GM19372 (cell line): Measurements from ENCODE around the gene SHD.
"Not testable (repeated sequence)": the region's sequence is repeated elsewhere in the genome, so short reads cannot be mapped to it uniquely, and the experiment has no call there.

Source experiments
- ATAC-seq: cut with Tn5 transposase; IDR thresholded peaks from one replicate; pipeline ENCODE4 v1.9.1; 2021; ENCODE audit warnings: mild to moderate bottlenecking, low read depth, moderate library complexity; ENCODE audit not compliant: unreplicated experiment

The SHD gene

GRCh38 chr19:4278419-4279266 lies at the start of gene SHD:
TSS of gene SHD (plus strand) at chr19:4279266. CDS start at chr19:4280064, 798 bp downstream.
- ATAC-seq, result no peak

- not testable (repeated sequence) for ATAC-seq
Observed at GRCh38 chr19:4230237-4230636, 48.8 kb upstream of the SHD start.

- not testable (repeated sequence) for ATAC-seq
Observed at GRCh38 chr19:4231521-4231920, 47.5 kb upstream of the SHD start.

GRCh38 chr19:4232139-4232538 lies 46.9 kb upstream of the SHD start:
- not testable (repeated sequence) for ATAC-seq

GRCh38 chr19:4232614-4233281 lies 46.3 kb upstream of the SHD start:
- ATAC-seq, result no peak

- no peak for ATAC-seq
Observed at GRCh38 chr19:4233282-4233853, 45.7 kb upstream of the SHD start.

- ATAC-seq, result no peak
Observed at GRCh38 chr19:4234142-4234861, 44.8 kb upstream of the SHD start.

GRCh38 chr19:4234862-4235201 lies 44.2 kb upstream of the SHD start:
- no peak for ATAC-seq

GRCh38 chr19:4237510-4237909 lies 41.6 kb upstream of the SHD start:
- ATAC-seq, result not testable (repeated sequence)

- no peak for ATAC-seq
Observed at GRCh38 chr19:4238831-4239230, 40.2 kb upstream of the SHD start.

- ATAC-seq, result no peak
Observed at GRCh38 chr19:4241824-4242430, 37.1 kb upstream of the SHD start.

GRCh38 chr19:4245938-4246337 lies 33.1 kb upstream of the SHD start:
- not testable (repeated sequence) for ATAC-seq

- ATAC-seq, result peak; percentile 83
Observed at GRCh38 chr19:4246767-4247593, 32.1 kb upstream of the SHD start, which contains the start of gene YJU2. TSS of gene YJU2 (plus strand) at chr19:4247080. CDS start at chr19:4247147, 67 bp downstream.

GRCh38 chr19:4256563-4256962 lies 22.5 kb upstream of the SHD start:
- ATAC-seq, result no peak

- no peak for ATAC-seq
Observed at GRCh38 chr19:4257025-4257424, 22.0 kb upstream of the SHD start.

- no peak for ATAC-seq
Observed at GRCh38 chr19:4258181-4258580, 20.9 kb upstream of the SHD start.

GRCh38 chr19:4260613-4261191 lies 18.4 kb upstream of the SHD start:
- no peak for ATAC-seq

GRCh38 chr19:4264812-4265211 lies 14.3 kb upstream of the SHD start:
- ATAC-seq, result no peak
